ENCODE results near the gene ZRANB3.
"Not testable (repeated sequence)": the region's sequence is repeated elsewhere in the genome, so short reads cannot be mapped to it uniquely, and the experiment has no call there.

Gene ZRANB3

DNA sequence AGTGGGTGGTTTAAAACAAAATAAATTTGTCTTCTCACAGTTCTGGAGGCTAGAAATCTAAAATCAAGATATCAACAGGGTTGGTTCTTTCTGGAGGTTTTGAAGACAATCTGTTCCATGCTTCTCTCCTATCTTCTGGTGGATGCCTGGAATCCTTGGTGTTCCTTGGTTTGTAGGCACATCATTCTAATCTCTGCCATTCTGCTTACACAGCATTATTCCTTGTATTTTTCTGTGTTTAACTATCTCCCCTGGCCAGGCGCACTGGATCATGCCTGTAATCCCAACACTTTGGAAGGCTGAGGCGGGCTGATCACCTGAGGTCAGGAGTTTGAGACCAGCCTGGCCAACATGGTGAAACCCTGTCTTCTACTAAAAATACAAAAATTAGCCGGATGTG, 108.1 kb downstream of the ZRANB3 start:
- no peak for DNase-seq (ENCODE audit: low read depth)
- TF ChIP-seq, protein P1, sequence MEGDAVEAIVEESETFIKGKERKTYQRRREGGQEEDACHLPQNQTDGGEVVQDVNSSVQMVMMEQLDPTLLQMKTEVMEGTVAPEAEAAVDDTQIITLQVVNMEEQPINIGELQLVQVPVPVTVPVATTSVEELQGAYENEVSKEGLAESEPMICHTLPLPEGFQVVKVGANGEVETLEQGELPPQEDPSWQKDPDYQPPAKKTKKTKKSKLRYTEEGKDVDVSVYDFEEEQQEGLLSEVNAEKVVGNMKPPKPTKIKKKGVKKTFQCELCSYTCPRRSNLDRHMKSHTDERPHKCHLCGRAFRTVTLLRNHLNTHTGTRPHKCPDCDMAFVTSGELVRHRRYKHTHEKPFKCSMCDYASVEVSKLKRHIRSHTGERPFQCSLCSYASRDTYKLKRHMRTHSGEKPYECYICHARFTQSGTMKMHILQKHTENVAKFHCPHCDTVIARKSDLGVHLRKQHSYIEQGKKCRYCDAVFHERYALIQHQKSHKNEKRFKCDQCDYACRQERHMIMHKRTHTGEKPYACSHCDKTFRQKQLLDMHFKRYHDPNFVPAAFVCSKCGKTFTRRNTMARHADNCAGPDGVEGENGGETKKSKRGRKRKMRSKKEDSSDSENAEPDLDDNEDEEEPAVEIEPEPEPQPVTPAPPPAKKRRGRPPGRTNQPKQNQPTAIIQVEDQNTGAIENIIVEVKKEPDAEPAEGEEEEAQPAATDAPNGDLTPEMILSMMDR (IDR thresholded peaks at IDR 0.05; ENCODE audit: control insufficient read depth, extremely low read depth, insufficient read depth) = no peak

GRCh38 chr2:135411646-135412045, 119.4 kb downstream of the ZRANB3 start:
- DNase-seq (ENCODE audit: low read depth) = no peak
- H3K4me3 ChIP-seq (ENCODE audit: low read depth, low read length) = no peak overlapping the region
- TF ChIP-seq, protein P1 (IDR thresholded peaks at IDR 0.05; ENCODE audit: control insufficient read depth, extremely low read depth, insufficient read depth) = no peak

More for the DNA sequence above, 108.1 kb downstream of the ZRANB3 start:
- no peak overlapping the region for H3K4me3 ChIP-seq (ENCODE audit: low read depth, low read length)

- TF ChIP-seq, protein P1 (IDR thresholded peaks at IDR 0.05; ENCODE audit: control insufficient read depth, extremely low read depth, insufficient read depth) = no peak
- DNase-seq (ENCODE audit: low read depth) = no peak
- no peak overlapping the region for H3K4me3 ChIP-seq (ENCODE audit: low read depth, low read length)
These were observed 121.6 kb downstream of the ZRANB3 start for GRCh38 chr2:135409436-135409835.

DNA sequence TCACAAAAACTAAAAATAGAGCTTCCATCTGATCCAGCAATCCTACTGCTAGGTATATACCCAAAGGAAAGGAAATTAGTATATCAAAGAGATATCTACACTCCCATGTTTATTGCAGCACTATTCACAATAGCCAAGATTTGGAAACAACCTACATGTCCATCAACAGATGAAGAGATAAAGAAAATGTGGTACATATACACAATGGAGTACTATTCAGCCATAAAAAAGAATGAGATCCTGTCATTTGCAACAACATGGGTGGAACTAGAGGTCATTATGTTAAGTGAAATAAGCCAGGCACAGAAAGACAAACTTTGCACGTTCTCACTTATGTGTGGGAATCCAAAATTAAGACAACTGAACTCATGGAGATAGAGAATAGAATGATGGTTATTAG, 134.8 kb downstream of the ZRANB3 start:
- DNase-seq (ENCODE audit: low read depth); H3K4me3 ChIP-seq (ENCODE audit: low read depth, low read length): not testable (repeated sequence)

DNA sequence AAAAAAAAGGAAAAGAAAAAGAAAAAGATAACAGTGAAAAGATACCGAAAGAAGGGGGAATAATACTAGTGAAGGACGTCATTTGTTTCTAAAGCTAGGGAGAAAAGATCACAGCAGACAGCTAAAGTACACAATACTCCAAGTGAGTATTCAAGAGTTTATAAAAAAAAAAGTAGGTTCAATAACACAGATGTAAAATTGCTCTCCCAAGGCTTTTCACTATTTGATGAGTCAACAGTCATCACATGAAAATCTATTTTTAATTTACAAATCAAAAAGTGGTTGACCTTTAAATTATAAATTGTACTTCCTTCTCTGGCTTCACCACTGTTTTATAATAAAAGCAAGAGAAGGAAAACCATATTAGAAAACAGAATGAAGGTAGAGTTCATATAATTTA, 144.0 kb downstream of the ZRANB3 start:
- DNase-seq (ENCODE audit: low read depth) = no peak
- TF ChIP-seq, protein P1 (IDR thresholded peaks at IDR 0.05; ENCODE audit: control insufficient read depth, extremely low read depth, insufficient read depth) = no peak
- H3K4me3 ChIP-seq (ENCODE audit: low read depth, low read length) = no peak overlapping the region

DNA sequence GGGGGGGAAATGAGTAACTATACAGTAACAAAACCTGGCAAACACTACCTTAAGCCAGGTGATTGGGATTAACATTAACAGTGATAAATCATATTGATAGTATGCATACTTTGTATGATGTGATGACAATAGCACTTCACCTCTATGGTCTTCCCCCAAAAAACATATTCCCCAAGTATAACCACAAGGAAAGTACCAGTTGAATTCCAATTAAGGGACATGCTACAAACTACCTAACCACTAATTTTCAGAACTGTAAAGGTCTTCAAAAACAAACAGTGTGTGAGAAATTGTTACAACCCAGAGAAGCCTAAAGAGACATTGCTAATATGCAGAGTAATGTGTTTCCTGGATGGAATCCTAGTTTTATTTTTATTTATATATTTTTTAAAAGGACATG, 152.4 kb downstream of the ZRANB3 start:
- no peak for DNase-seq (ENCODE audit: low read depth)
- no peak overlapping the region for H3K4me3 ChIP-seq (ENCODE audit: low read depth, low read length)
- TF ChIP-seq, protein P1 (IDR thresholded peaks at IDR 0.05; ENCODE audit: control insufficient read depth, extremely low read depth, insufficient read depth) = no peak

- no peak overlapping the region for H3K4me3 ChIP-seq (ENCODE audit: low read depth, low read length)
- no peak for DNase-seq (ENCODE audit: low read depth)
- TF ChIP-seq, protein P1 (IDR thresholded peaks at IDR 0.05; ENCODE audit: control insufficient read depth, extremely low read depth, insufficient read depth) = no peak
These were observed 157.3 kb downstream of the ZRANB3 start for GRCh38 chr2:135373702-135374101.
